ENCODE results near the gene SPATS2L. TPM values are rescaled to one million over a fixed set of nuclear protein-coding genes. Genes with fewer than 3 reads are reported as not detected.

The SPATS2L gene
- total and polyA plus RNA-seq, 2 experiments from 2014 or later, result 118 to 154 TPM

DNA sequence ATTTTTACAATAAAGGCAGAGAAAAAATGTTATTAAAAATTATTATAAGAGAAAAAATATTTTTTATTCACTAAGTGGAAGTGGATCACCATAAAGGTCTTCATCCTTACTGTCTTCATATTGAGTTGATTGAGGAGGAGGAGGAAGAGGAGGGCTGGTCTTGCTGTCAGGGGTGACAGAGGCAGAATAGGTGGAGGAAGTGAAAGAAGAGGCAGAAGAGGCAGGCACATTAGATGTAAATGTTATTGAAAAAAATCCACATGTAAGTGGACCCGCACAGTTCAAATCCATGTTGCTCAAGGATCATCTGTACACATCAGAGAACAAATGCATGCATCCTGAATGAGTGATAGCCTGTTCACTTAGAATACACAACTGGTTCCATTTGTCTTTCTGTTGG lies 6.4 kb upstream of the SPATS2L start:
- TF ChIP-seq ZNF331 (CRISPR knock-in tag; IDR thresholded peaks at IDR 0.05; ENCODE audit: low read depth) (no peak), JUNB (IDR thresholded peaks at IDR 0.05; ENCODE audit: unreplicated experiment) (no peak), ZNF114 (CRISPR knock-in tag; IDR thresholded peaks at IDR 0.05) (no peak), ETS1 (IDR thresholded peaks at IDR 0.05) (no peak), EZH2 (IDR thresholded peaks at IDR 0.05; ENCODE audit: low read depth, unreplicated experiment) (no peak)
- TF ChIP-seq, protein P1, sequence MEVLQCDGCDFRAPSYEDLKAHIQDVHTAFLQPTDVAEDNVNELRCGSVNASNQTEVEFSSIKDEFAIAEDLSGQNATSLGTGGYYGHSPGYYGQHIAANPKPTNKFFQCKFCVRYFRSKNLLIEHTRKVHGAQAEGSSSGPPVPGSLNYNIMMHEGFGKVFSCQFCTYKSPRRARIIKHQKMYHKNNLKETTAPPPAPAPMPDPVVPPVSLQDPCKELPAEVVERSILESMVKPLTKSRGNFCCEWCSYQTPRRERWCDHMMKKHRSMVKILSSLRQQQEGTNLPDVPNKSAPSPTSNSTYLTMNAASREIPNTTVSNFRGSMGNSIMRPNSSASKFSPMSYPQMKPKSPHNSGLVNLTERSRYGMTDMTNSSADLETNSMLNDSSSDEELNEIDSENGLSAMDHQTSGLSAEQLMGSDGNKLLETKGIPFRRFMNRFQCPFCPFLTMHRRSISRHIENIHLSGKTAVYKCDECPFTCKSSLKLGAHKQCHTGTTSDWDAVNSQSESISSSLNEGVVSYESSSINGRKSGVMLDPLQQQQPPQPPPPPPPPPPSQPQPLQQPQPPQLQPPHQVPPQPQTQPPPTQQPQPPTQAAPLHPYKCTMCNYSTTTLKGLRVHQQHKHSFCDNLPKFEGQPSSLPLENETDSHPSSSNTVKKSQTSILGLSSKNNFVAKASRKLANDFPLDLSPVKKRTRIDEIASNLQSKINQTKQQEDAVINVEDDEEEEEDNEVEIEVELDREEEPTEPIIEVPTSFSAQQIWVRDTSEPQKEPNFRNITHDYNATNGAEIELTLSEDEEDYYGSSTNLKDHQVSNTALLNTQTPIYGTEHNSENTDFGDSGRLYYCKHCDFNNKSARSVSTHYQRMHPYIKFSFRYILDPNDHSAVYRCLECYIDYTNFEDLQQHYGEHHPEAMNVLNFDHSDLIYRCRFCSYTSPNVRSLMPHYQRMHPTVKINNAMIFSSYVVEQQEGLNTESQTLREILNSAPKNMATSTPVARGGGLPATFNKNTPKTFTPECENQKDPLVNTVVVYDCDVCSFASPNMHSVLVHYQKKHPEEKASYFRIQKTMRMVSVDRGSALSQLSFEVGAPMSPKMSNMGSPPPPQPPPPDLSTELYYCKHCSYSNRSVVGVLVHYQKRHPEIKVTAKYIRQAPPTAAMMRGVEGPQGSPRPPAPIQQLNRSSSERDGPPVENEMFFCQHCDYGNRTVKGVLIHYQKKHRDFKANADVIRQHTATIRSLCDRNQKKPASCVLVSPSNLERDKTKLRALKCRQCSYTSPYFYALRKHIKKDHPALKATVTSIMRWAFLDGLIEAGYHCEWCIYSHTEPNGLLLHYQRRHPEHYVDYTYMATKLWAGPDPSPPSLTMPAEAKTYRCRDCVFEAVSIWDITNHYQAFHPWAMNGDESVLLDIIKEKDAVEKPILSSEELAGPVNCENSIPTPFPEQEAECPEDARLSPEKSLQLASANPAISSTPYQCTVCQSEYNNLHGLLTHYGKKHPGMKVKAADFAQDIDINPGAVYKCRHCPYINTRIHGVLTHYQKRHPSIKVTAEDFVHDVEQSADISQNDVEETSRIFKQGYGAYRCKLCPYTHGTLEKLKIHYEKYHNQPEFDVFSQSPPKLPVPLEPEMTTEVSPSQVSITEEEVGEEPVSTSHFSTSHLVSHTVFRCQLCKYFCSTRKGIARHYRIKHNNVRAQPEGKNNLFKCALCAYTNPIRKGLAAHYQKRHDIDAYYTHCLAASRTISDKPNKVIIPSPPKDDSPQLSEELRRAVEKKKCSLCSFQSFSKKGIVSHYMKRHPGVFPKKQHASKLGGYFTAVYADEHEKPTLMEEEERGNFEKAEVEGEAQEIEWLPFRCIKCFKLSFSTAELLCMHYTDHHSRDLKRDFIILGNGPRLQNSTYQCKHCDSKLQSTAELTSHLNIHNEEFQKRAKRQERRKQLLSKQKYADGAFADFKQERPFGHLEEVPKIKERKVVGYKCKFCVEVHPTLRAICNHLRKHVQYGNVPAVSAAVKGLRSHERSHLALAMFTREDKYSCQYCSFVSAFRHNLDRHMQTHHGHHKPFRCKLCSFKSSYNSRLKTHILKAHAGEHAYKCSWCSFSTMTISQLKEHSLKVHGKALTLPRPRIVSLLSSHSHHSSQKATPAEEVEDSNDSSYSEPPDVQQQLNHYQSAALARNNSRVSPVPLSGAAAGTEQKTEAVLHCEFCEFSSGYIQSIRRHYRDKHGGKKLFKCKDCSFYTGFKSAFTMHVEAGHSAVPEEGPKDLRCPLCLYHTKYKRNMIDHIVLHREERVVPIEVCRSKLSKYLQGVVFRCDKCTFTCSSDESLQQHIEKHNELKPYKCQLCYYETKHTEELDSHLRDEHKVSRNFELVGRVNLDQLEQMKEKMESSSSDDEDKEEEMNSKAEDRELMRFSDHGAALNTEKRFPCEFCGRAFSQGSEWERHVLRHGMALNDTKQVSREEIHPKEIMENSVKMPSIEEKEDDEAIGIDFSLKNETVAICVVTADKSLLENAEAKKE (CRISPR knock-in tag; IDR thresholded peaks at IDR 0.05), result no peak

More for the DNA sequence above, 6.4 kb upstream of the SPATS2L start:
- no peaks in the 10 kb centered on the region for H3F3A ChIP-seq (replicated peaks; ENCODE audit: low read depth)
- ATAC-seq (no peak), DNase-seq (ENCODE audit: low spot score) (no peak)
- no peak overlapping the region for H3K4me3 Mint-ChIP-seq
- H3K9me3 Mint-ChIP-seq, result no peaks in the 10 kb centered on the region
- no peaks in the 10 kb centered on the region for H3K27me3 Mint-ChIP-seq (ENCODE audit: insufficient read depth, low read depth, poor library complexity)
- peaks cover 9% of the 10 kb centered on the region for H3K79me2 ChIP-seq (replicated peaks; ENCODE audit: insufficient read depth)
- H4K20me1 ChIP-seq (replicated peaks; ENCODE audit: insufficient read depth), result no peaks in the 10 kb centered on the region
- H2AFZ ChIP-seq, result peak overlapping the region; percentile 73
- peaks cover 12% of the 10 kb centered on the region for H3K4me1 Mint-ChIP-seq
- no peak overlapping the region for H3K27ac ChIP-seq (ENCODE audit: low read depth)
- H3K9me2 ChIP-seq (ENCODE audit: insufficient read depth), result no peaks in the 10 kb centered on the region
- no peak overlapping the region for H3K4me2 ChIP-seq
- H3K4me3 ChIP-seq, result no peak overlapping the region
- peaks cover 2% of the 10 kb centered on the region; the same call in 1 of the 2 replicates for H3K4me1 ChIP-seq (ENCODE audit: insufficient read depth)
- no peaks in the 10 kb centered on the region for H3K36me3 Mint-ChIP-seq (ENCODE audit: low read depth)
- no peaks in the 10 kb centered on the region for H3K36me3 ChIP-seq (ENCODE audit: insufficient read depth)
- H3K27ac Mint-ChIP-seq, result no peak overlapping the region
- no peaks in the 10 kb centered on the region for H3K27me3 ChIP-seq (ENCODE audit: insufficient read depth)

Data from GM23338 (cell line).